BE2C (cell line): ENCODE data around the gene DDX17.

ENCODE experiments used
- DNase-seq: peaks from one replicate; pipeline ENCODE4 v3.0.0-alpha.2; 2020
- H3K27me3 ChIP-seq: fragments of 250-450 bp; sonication (Bioruptor Pico); 2 replicates; pipeline ENCODE4 v1.5.1; 2020; ENCODE audit warnings: mild to moderate bottlenecking
- H3K36me3 ChIP-seq: fragments of 250-450 bp; sonication (Bioruptor Pico); 2 replicates; pipeline ENCODE4 v1.5.1; 2020; ENCODE audit warnings: mild to moderate bottlenecking
- H3K4me1 ChIP-seq: fragments of 250-450 bp; sonication (Bioruptor Pico); 2 replicates; pipeline ENCODE4 v1.5.1; 2020
- H3K4me3 ChIP-seq: 2 replicates; pipeline ENCODE4 v1.5.1; 2011; ENCODE audit warnings: low read depth, low read length
- H3K9me3 ChIP-seq: fragments of 250-450 bp; sonication (Bioruptor Pico); 2 replicates; pipeline ENCODE4 v1.5.1; 2020
- TF ChIP-seq, protein P1 (sequence below): IDR thresholded peaks from 2 replicates; pipeline ENCODE4 v1.5.1; 2012; ENCODE audit warnings: mild to moderate bottlenecking, low read depth, low read length

The DDX17 gene

GRCh38 chr22:38443628-38444521 is 62.2 kb downstream of the DDX17 start:
- TF ChIP-seq, protein P1, sequence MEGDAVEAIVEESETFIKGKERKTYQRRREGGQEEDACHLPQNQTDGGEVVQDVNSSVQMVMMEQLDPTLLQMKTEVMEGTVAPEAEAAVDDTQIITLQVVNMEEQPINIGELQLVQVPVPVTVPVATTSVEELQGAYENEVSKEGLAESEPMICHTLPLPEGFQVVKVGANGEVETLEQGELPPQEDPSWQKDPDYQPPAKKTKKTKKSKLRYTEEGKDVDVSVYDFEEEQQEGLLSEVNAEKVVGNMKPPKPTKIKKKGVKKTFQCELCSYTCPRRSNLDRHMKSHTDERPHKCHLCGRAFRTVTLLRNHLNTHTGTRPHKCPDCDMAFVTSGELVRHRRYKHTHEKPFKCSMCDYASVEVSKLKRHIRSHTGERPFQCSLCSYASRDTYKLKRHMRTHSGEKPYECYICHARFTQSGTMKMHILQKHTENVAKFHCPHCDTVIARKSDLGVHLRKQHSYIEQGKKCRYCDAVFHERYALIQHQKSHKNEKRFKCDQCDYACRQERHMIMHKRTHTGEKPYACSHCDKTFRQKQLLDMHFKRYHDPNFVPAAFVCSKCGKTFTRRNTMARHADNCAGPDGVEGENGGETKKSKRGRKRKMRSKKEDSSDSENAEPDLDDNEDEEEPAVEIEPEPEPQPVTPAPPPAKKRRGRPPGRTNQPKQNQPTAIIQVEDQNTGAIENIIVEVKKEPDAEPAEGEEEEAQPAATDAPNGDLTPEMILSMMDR, result no peak
- Histone ChIP-seq H3K4me3 (no peak overlapping the region), H3K36me3 (no peaks in the 10 kb centered on the region), H3K27me3 (no peaks in the 10 kb centered on the region), H3K4me1 (no peaks in the 10 kb centered on the region), H3K9me3 (no peaks in the 10 kb centered on the region)
- DNase-seq, result no peak

GRCh38 chr22:38442967-38443627 is 63.0 kb downstream of the DDX17 start:
- no peaks in the 10 kb centered on the region for H3K27me3 ChIP-seq
- TF ChIP-seq, protein P1, result no peak
- H3K36me3 ChIP-seq, result no peaks in the 10 kb centered on the region
- H3K4me1 ChIP-seq, result no peaks in the 10 kb centered on the region
- DNase-seq, result no peak
- H3K9me3 ChIP-seq, result no peaks in the 10 kb centered on the region
- no peak overlapping the region for H3K4me3 ChIP-seq

- H3K4me1 ChIP-seq, result no peaks in the 10 kb centered on the region
- TF ChIP-seq, protein P1, result no peak
- H3K4me3 ChIP-seq, result no peak overlapping the region
- DNase-seq, result no peak
- no peaks in the 10 kb centered on the region for H3K27me3 ChIP-seq
- H3K36me3 ChIP-seq, result no peaks in the 10 kb centered on the region
- H3K9me3 ChIP-seq, result no peaks in the 10 kb centered on the region
Measured at GRCh38 chr22:38441620-38442287, 64.4 kb downstream of the DDX17 start.

DNA sequence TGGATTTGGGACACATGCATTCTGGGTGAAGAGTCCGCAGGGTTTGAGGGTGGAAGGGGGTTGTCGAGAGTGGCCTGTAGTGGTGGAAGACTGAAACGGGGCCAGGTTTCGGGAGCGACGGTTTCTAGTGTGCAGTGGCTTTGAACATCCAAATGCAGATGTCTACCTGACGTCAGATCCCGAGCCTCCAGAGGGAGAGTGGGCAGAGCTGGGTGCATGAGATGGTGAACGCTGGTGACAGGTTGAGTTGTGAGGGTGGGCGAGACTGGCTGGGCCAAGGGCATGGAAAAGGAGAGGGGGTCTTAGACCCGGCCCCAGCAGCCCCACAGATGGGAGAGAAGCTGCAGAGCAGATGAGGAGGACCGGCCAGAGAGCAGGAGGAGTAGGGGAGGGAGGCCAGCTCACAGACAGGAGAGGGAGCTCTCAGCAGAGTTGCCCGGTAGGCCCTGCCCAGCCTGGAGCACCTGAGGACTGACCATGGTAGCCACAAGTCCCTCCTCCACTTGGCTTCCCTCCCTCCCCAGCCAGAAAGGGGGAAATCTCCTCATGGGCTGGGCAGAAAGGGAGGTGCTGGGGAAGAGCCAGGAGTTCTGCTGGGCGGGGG is 65.3 kb downstream of the DDX17 start:
- no peaks in the 10 kb centered on the region for H3K36me3 ChIP-seq
- no peak for DNase-seq
- TF ChIP-seq, protein P1, result no peak

DNA sequence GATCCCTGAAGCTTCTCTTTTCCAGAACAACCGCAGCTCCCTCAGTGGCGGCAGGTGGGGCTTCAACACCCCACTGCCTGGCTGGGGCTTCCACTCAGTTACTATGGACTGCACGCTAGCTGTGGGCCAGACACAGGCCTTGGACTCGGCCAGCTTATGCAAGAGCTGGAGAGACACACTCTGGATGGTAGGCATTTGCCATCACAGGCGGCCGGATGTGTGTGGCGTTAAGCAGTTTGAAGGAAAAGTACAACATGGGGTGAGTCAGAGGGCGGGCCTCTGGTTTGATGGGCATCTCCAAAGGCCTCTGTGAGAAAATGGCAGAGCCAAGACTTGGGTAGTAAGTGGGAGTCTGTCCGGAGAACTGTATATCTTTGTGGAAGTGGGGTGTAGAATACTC is 68.7 kb downstream of the DDX17 start:
- Histone ChIP-seq H3K4me1 (no peaks in the 10 kb centered on the region), H3K9me3 (no peaks in the 10 kb centered on the region), H3K27me3 (no peaks in the 10 kb centered on the region), H3K4me3 (no peak overlapping the region), H3K36me3 (no peaks in the 10 kb centered on the region)
- DNase-seq, result no peak
- TF ChIP-seq, protein P1, result no peak

More for the DNA sequence above, 65.3 kb downstream of the DDX17 start:
- no peaks in the 10 kb centered on the region for H3K27me3 ChIP-seq
- no peaks in the 10 kb centered on the region for H3K4me1 ChIP-seq
- H3K9me3 ChIP-seq, result no peaks in the 10 kb centered on the region
- no peak overlapping the region for H3K4me3 ChIP-seq
